ENCODE results near the gene ATP2B3. TPM values are rescaled to one million over a fixed set of nuclear protein-coding genes. Genes with fewer than 3 reads are reported as not detected.

Gene ATP2B3
- total and polyA plus RNA-seq, 2 experiments from 2014 or later = 0.17 TPM; not detected in 1

GRCh38 chrX:153549231-153549630, 31.8 kb downstream of the ATP2B3 start (continued):
- TF ChIP-seq ZNF462 (CRISPR knock-in tag; IDR thresholded peaks at IDR 0.05) (no peak), NANOG (IDR thresholded peaks at IDR 0.05; ENCODE audit: borderline replicate concordance) (no peak), CTCF (conservative IDR thresholded peaks at IDR 0.05; ENCODE audit: low read depth in 2 of 2) (no peak), STAT1 (IDR thresholded peaks at IDR 0.05; ENCODE audit: unreplicated experiment) (no peak), ZNF331 (CRISPR knock-in tag; IDR thresholded peaks at IDR 0.05; ENCODE audit: low read depth) (no peak), CREB1 (CRISPR knock-in tag; IDR thresholded peaks at IDR 0.05; ENCODE audit: low read depth) (no peak), REST (IDR thresholded peaks at IDR 0.05; ENCODE audit: unreplicated experiment) (no peak)

Measured in GM23338 (cell line).